ENCODE data around the gene LRP3.

Gene LRP3

GRCh38 chr19:33238481-33239149 is 44.5 kb downstream of the LRP3 start:
- no peak for DNase-seq (ENCODE audit: low spot score)

DNA sequence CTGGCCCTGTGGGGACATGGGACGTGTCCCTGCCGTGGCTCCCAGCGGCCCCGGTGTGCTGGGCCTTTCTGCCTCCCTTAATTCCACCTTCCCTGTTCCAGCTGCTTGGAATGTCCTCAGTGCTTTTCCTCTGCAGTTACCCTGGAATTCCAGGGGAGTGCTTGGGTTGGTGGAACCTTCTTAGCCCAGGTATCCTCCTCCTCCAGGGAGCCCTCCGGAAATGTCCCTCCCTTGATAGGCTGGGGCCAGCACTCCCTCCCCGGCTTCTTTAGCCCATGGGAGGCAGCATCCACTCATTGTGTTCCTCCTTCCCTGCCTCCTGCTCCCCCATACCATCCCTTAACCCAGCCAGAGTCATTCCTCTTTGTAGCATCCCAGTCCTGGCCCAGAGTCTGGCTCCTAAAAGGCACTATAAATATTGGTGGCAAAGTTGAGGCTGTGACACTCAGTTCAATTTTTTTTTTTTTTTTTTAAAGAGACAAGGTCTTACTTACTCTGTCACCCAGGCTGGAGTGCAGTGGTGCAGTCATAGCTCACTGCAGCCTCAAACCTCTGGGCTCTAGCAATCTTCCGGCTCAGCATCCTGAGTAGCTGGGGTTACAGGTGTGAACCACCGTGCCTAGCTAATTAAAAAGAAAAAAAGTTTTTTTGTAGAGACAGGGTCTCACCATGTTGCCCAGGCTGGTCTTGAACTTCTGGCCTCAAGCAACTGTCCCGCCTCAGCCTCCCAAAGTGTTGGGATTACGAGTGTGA is 45.3 kb downstream of the LRP3 start:
- no peak for DNase-seq (ENCODE audit: low spot score)

- no peak for DNase-seq (ENCODE audit: low spot score)
Measured at GRCh38 chr19:33240181-33240771, 46.1 kb downstream of the LRP3 start.

DNA sequence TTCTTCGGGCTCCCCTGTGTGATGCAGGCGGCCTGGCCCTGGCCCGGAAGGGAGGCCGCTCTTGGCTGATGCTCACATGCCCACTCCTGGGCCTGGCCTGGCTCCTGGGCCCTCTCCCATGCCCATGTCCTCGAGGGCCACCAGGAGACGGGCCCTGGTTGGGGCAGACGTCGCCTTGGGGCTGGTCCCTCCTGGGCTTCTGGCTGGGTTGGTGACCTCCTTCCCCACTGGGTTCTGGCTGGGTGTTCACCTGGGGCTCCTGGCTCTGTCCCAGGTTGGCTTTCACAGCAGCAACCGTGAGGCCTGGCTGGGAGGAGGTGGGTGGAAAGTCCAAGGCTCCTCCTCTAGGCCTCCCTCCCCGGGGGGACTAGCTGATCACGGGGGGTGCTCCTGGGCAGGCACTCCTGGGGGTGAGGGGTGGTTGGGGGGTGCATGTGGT is 47.0 kb downstream of the LRP3 start:
- DNase-seq (ENCODE audit: low spot score), result no peak

DNA sequence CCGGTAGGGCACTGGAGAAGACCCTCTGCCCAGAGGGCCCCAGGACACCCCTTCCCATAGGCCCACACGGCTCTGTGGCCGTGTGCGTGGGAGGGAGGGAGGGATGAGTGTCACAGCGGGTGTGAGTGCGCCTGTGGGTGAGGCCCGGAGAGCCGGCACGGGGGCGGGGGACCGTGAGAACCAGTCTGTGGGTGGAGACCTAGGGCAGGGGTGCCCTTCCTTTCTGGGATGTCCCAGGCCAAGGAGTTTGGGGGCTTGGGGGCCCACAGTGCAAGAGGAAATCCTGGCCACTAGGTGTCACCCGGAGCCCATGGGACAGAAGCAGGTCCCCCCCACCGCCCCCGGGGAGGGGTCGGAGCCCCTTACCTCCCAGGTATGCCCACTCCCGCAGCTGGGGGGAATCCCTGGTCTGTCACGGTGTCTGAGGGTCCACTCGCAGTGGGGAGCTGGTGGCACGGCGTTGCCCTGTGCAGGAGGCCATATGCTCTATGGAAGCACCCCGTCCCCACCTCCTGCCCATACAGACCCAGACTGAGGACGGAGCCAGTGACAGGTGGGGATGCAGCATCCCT is 47.5 kb downstream of the LRP3 start:
- DNase-seq (ENCODE audit: low spot score), result peak; percentile 52

GRCh38 chr19:33242131-33242530 is 48.0 kb downstream of the LRP3 start:
- no peak for DNase-seq (ENCODE audit: low spot score)

DNA sequence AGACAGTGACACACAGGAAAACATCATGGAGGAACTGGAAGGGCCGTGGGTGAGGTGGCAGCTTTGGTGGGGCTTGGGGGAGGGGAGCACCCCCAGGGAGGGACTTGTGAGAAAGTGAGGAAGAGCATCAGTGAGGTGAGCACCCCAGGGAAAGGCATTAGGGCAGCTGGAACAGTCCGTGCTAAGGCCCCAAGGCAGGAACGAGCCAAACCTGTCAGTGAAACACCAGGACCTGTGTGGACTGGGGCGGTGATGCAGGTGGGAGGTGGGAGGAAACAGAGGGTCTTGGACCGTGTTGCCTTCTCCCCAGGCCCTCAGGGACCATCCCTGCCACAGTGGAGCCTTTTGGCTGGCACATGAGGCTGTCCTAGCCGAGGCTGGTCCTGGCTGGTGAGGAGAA is 48.8 kb downstream of the LRP3 start:
- DNase-seq (ENCODE audit: low spot score), result no peak

DNA sequence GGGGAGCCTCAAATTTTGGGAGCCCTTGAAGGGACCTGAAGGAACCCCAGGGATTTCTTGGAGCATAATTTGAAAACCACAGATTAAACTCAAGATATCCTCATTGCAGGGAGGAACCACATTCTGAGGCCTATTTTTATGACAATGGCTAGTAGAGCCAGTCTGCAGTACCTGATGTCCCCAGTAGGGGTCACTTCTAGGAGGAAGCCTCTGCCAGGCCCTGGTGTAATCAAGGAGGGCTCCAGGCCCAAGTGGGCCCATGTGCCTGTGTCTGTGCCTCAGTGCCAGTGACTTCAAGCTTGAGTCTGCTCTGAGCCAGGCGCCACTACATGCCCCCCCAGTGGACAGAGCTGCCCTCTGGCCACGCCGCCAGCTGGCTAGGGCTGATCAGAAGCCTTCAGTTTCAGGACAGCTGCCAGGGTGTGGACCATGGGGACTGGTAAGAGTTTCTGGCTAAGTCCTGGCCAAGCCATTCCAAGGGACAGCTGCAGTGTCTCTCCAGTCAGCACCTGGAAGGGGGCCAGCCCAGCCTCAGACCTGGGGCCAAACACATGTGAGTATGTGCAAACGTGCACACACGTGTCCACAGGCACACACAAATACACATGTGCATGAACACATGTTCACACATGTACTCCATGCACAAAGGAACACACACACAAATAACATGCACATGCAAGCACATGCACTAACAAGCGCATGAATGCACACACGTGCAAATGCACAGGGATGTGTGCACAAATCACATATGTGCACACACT is 52.0 kb downstream of the LRP3 start:
- DNase-seq (ENCODE audit: low spot score), result no peak

- no peak for DNase-seq (ENCODE audit: low spot score)
Measured at GRCh38 chr19:33246709-33247440, 52.7 kb downstream of the LRP3 start.

DNA sequence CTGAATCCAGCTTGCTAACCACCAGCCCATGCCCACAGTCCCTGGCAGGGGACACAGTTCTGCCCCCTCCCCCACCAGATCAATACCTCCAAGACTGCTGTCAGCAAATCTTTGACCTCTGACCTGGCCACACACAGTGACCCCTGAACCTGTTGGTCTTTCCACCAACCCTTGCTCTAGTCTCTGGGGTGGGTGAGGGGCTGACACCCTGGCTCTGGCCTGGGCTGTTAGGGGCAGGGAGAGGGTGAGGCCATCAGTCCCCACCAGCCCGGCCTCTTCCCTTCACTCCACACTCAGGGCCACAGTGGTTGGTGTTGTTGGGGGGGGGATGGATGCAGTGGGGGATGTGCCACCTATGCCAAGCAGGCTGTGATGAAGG is 53.3 kb downstream of the LRP3 start:
- no peak for DNase-seq (ENCODE audit: low spot score)

DNA sequence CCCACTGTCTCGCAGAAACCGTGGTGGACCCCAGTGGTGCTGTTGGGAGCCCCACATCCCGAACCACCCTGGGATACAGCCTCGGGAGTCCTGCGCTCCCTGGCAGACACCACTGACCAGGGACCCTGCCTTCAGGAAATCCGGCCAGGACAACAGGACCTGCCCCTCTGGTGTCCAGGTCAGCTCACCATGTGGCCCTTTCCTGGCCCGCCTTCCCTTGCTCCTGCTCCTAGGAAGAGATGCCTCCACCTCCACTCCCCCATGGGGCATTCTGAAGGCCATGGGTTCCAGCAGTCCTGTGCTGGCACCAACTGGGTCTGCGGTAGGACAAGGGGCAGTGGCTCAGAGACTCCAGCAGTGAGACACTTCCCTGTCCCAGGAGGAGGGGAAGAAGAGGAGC is 54.0 kb downstream of the LRP3 start:
- no peak for DNase-seq (ENCODE audit: low spot score)

DNA sequence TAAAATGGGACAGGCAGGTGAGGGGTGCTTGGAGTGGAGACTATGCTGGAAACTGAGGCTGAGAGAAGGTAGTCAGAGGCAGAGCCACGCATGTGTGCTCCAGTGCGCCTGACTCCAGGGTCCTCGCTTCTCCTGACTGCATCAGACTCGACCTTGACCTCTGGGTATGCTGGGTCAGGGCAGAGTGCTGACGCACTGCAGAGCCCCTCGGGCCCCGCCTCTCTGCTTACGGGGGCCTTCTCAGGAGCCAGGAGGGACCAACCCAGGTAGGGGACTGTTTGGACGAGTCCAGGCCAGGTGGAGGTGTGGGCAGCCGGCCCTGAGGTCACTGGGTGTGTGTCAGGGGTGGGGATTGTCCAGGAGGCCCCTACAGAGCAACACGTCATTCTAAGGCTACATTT is 54.4 kb downstream of the LRP3 start:
- no peak for DNase-seq (ENCODE audit: low spot score)

GRCh38 chr19:33248954-33249613 is 55.0 kb downstream of the LRP3 start:
- DNase-seq (ENCODE audit: low spot score), result no peak

- no peak for DNase-seq (ENCODE audit: low spot score)
Measured at GRCh38 chr19:33249740-33250366, 55.7 kb downstream of the LRP3 start.

GRCh38 chr19:33250500-33250899 is 56.4 kb downstream of the LRP3 start:
- no peak for DNase-seq (ENCODE audit: low spot score)

DNA sequence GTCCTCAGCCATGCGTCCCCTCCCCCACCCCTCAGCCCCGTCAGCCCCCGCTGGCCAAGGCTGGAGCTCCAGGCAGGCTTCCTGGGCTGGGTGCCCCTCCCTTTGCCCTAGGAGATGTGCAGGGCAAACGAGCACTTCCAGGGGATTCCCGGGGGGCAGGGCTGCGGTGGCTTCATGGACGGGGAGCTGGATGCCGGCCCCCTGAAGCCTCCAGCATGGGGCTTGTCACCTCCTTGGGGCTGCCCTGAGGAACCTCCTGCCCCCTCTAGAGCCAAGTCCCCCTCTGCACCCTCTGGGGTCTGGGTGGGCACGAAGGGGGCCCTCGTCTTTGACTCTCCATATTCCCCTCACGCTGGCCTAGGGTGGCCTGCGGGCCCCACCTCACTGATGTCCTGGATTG is 56.9 kb downstream of the LRP3 start:
- no peak for DNase-seq (ENCODE audit: low spot score)

GRCh38 chr19:33251526-33252090 is 57.5 kb downstream of the LRP3 start:
- no peak for DNase-seq (ENCODE audit: low spot score)

DNA sequence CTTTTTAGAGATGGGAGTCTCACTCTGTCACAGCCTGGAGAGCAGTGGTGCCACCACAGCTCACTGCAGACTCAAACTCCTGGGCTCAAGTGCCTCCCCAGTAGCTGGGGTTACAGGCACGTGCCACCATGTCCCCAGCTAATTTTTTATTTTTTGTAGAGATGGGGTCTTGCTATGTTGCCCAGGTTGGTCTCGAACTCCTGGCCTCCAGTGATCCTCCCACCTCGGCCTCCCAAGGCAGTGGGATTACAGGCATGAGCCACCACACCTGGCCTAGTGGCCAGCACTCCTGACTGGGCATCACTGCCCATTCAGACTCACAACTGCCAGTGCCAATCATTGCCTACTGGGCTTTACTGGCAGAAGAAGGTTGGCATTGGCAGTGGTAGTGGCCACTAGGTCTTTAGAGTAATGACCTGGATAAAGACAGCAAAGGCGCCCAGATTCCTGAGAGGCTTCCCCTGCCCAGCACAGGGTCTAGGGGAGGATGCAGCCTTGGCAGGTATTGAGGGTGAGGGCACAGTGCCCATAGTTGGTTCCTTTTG is 58.4 kb downstream of the LRP3 start:
- no peak for DNase-seq (ENCODE audit: low spot score)

DNA sequence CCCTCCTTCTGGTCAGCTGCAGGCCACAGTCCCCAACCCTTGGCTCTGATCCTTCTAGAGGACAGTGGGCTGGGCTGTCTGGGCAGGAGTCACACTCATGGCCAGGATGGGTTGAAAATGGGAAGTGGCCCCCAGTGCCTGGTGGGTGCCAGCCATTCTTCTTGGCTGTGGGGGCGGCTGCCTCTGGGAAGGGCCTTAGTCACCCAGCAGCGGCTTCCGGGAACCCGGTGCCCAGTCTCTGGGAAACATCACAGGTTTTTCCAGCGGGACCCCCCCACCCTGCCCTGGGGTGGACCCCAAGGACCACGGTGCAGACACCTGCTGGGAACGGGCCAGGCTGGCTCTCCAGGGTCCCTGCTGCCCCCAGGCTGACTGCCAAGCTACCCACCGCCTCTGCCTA is 58.8 kb downstream of the LRP3 start:
- DNase-seq (ENCODE audit: low spot score), result no peak

- DNase-seq (ENCODE audit: low spot score), result no peak
Measured at GRCh38 chr19:33254245-33254824, 60.2 kb downstream of the LRP3 start.

Measured in iPS-NIHi11 (cell line).